ENCODE results near the gene AGBL5.
"Not testable (repeated sequence)": the region's sequence is repeated elsewhere in the genome, so short reads cannot be mapped to it uniquely, and the experiment has no call there.

DNA sequence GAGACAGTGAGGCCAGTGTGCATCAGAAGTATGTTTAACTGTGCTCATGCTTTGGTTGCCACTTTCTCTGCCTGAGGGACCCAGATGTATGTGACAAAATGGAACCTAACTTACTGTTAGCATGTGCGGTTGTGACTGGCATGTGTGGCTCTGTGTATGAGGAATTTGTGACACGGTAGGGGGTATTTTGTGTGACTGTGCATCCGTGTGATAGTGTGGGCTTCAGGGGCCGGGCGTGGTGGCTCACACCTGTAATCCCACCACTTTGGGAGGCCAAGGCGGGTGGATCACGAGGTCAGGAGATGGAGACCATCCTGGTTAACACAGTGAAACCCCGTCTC lies 67.8 kb downstream of the AGBL5 start:
- TF ChIP-seq, protein P1, sequence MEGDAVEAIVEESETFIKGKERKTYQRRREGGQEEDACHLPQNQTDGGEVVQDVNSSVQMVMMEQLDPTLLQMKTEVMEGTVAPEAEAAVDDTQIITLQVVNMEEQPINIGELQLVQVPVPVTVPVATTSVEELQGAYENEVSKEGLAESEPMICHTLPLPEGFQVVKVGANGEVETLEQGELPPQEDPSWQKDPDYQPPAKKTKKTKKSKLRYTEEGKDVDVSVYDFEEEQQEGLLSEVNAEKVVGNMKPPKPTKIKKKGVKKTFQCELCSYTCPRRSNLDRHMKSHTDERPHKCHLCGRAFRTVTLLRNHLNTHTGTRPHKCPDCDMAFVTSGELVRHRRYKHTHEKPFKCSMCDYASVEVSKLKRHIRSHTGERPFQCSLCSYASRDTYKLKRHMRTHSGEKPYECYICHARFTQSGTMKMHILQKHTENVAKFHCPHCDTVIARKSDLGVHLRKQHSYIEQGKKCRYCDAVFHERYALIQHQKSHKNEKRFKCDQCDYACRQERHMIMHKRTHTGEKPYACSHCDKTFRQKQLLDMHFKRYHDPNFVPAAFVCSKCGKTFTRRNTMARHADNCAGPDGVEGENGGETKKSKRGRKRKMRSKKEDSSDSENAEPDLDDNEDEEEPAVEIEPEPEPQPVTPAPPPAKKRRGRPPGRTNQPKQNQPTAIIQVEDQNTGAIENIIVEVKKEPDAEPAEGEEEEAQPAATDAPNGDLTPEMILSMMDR (IDR thresholded peaks at IDR 0.05; ENCODE audit: low read length): not testable (repeated sequence)
- TF ChIP-seq EZH2 (optimal IDR thresholded peaks at IDR 0.05; ENCODE audit: low read depth, low read length): not testable (repeated sequence)

Data from MM.1S (cell line).